Measurements from ENCODE around the gene TACR1. TPM values are rescaled to one million over a fixed set of nuclear protein-coding genes. Genes with fewer than 3 reads are reported as not detected.

The TACR1 gene
- total and polyA plus RNA-seq, 3 experiments from 2014 or later: not detected

- H3K4me1 Mint-ChIP-seq: no peaks in the 10 kb centered on the region
- H3K4me3 Mint-ChIP-seq: no peak overlapping the region
- H3K36me3 Mint-ChIP-seq: no peaks in the 10 kb centered on the region
- POLR2A ChIA-PET: no interaction called here
- Histone ChIP-seq H3K27ac (ENCODE audit: low read depth, low read length) (no peak overlapping the region), H3K9me3 (ENCODE audit: low read length) (no peaks in the 10 kb centered on the region), H3K4me3 (ENCODE audit: low read length) (no peak overlapping the region), H3K27me3 (ENCODE audit: insufficient read depth, low read length, poor library complexity, severe bottlenecking) (no peaks in the 10 kb centered on the region), H3K4me1 (ENCODE audit: insufficient read depth, low read length) (no peaks in the 10 kb centered on the region), H3K36me3 (ENCODE audit: insufficient read depth, low read length) (no peaks in the 10 kb centered on the region)
- H3K9me3 Mint-ChIP-seq: no peaks in the 10 kb centered on the region
- no peaks in the 10 kb centered on the region for H3K27me3 Mint-ChIP-seq
- DNase-seq: no peak
- CTCF ChIA-PET: no interaction called here
- H3K27ac Mint-ChIP-seq: no peak overlapping the region
These were observed 127.6 kb downstream of the TACR1 start for GRCh38 chr2:75071766-75072165.

GRCh38 chr2:75068546-75068945 is 130.8 kb downstream of the TACR1 start:
- no peak overlapping the region for H3K27ac Mint-ChIP-seq
- Histone ChIP-seq H3K27me3 (ENCODE audit: insufficient read depth, low read length, poor library complexity, severe bottlenecking) (no peaks in the 10 kb centered on the region), H3K9me3 (ENCODE audit: low read length) (no peaks in the 10 kb centered on the region), H3K27ac (ENCODE audit: low read depth, low read length) (no peak overlapping the region), H3K4me3 (ENCODE audit: low read length) (no peak overlapping the region), H3K36me3 (ENCODE audit: insufficient read depth, low read length) (no peaks in the 10 kb centered on the region), H3K4me1 (ENCODE audit: insufficient read depth, low read length) (no peaks in the 10 kb centered on the region)
- DNase-seq: no peak
- no peaks in the 10 kb centered on the region for H3K4me1 Mint-ChIP-seq
- ChIA-PET CTCF (no interaction called here), POLR2A (no interaction called here)
- no peaks in the 10 kb centered on the region for H3K27me3 Mint-ChIP-seq
- H3K36me3 Mint-ChIP-seq: no peaks in the 10 kb centered on the region
- no peaks in the 10 kb centered on the region for H3K9me3 Mint-ChIP-seq
- H3K4me3 Mint-ChIP-seq: no peak overlapping the region

- ChIA-PET POLR2A (no interaction called here), CTCF (interaction anchor here (1.5 to 4.6 kb wide), 2 partner anchors 9 kb away, joined by 5 to 22 read pairs; no protein-coding TSS in a partner anchor)
- Mint-ChIP-seq H3K27me3 (no peaks in the 10 kb centered on the region), H3K4me1 (no peaks in the 10 kb centered on the region), H3K36me3 (no peaks in the 10 kb centered on the region), H3K27ac (no peak overlapping the region), H3K4me3 (no peak overlapping the region), H3K9me3 (no peaks in the 10 kb centered on the region)
- H3K4me1 ChIP-seq (ENCODE audit: insufficient read depth, low read length): no peaks in the 10 kb centered on the region
- H3K36me3 ChIP-seq (ENCODE audit: insufficient read depth, low read length): no peaks in the 10 kb centered on the region
- DNase-seq: no peak
- no peaks in the 10 kb centered on the region for H3K9me3 ChIP-seq (ENCODE audit: low read length)
- H3K4me3 ChIP-seq (ENCODE audit: low read length): no peak overlapping the region
- H3K27ac ChIP-seq (ENCODE audit: low read depth, low read length): no peak overlapping the region
- no peaks in the 10 kb centered on the region for H3K27me3 ChIP-seq (ENCODE audit: insufficient read depth, low read length, poor library complexity, severe bottlenecking)
These were observed 131.8 kb downstream of the TACR1 start for GRCh38 chr2:75067506-75067905.

- no peak overlapping the region for H3K4me3 Mint-ChIP-seq
These were observed 133.0 kb downstream of the TACR1 start for GRCh38 chr2:75066121-75066902.

GRCh38 chr2:75065402-75066008 is 133.8 kb downstream of the TACR1 start:
- DNase-seq: no peak
- H3K27ac ChIP-seq (ENCODE audit: low read depth, low read length): no peak overlapping the region
- no peaks in the 10 kb centered on the region for H3K9me3 ChIP-seq (ENCODE audit: low read length)
- no peaks in the 10 kb centered on the region for H3K36me3 Mint-ChIP-seq
- H3K27ac Mint-ChIP-seq: no peak overlapping the region
- H3K4me1 Mint-ChIP-seq: no peaks in the 10 kb centered on the region
- no peaks in the 10 kb centered on the region for H3K27me3 ChIP-seq (ENCODE audit: insufficient read depth, low read length, poor library complexity, severe bottlenecking)
- CTCF ChIA-PET: interaction anchor here (1.1 to 4.6 kb wide), 2 partner anchors 11 to 30 kb away, joined by 3 to 22 read pairs; no protein-coding TSS in a partner anchor
- H3K4me3 ChIP-seq (ENCODE audit: low read length): no peak overlapping the region
- no peaks in the 10 kb centered on the region for H3K4me1 ChIP-seq (ENCODE audit: insufficient read depth, low read length)
- peak overlapping the region in 1 of 7 donors; percentile 28 for H3K4me3 Mint-ChIP-seq
- no peaks in the 10 kb centered on the region for H3K36me3 ChIP-seq (ENCODE audit: insufficient read depth, low read length)
- H3K27me3 Mint-ChIP-seq: peaks cover 0 to 2% of the 10 kb centered on the region in 2 donors
- no peaks in the 10 kb centered on the region for H3K9me3 Mint-ChIP-seq
- POLR2A ChIA-PET: no interaction called here

More at GRCh38 chr2:75066121-75066902, 133.0 kb downstream of the TACR1 start:
- Histone ChIP-seq H3K9me3 (ENCODE audit: low read length) (no peaks in the 10 kb centered on the region), H3K4me3 (ENCODE audit: low read length) (no peak overlapping the region), H3K27ac (ENCODE audit: low read depth, low read length) (no peak overlapping the region), H3K36me3 (ENCODE audit: insufficient read depth, low read length) (no peaks in the 10 kb centered on the region), H3K4me1 (ENCODE audit: insufficient read depth, low read length) (no peaks in the 10 kb centered on the region), H3K27me3 (ENCODE audit: insufficient read depth, low read length, poor library complexity, severe bottlenecking) (no peaks in the 10 kb centered on the region)
- H3K27ac Mint-ChIP-seq: no peak overlapping the region
- ChIA-PET CTCF (interaction anchor here (1.1 to 4.6 kb wide), 2 partner anchors 10 to 29 kb away, joined by 3 to 22 read pairs; no protein-coding TSS in a partner anchor), POLR2A (no interaction called here)
- no peaks in the 10 kb centered on the region for H3K4me1 Mint-ChIP-seq
- H3K9me3 Mint-ChIP-seq: no peaks in the 10 kb centered on the region
- no peaks in the 10 kb centered on the region for H3K36me3 Mint-ChIP-seq
- DNase-seq: no peak
- H3K27me3 Mint-ChIP-seq: peaks cover 0 to 2% of the 10 kb centered on the region in 2 donors

GRCh38 chr2:75064691-75065396 is 134.5 kb downstream of the TACR1 start:
- no peak overlapping the region for H3K4me3 Mint-ChIP-seq
- H3K27ac Mint-ChIP-seq: no peak overlapping the region
- H3K4me3 ChIP-seq (ENCODE audit: low read length): no peak overlapping the region
- no peaks in the 10 kb centered on the region for H3K4me1 Mint-ChIP-seq
- CTCF ChIA-PET: interaction anchor here (1.2 to 4.6 kb wide), 3 partner anchors 12 to 24 kb away, joined by 5 to 22 read pairs (median 6); no protein-coding TSS in a partner anchor
- H3K4me1 ChIP-seq (ENCODE audit: insufficient read depth, low read length): no peaks in the 10 kb centered on the region
- H3K27me3 Mint-ChIP-seq: peaks cover 0 to 2% of the 10 kb centered on the region in 2 donors
- DNase-seq: peak; percentile 1 to 51 (median 36)
- no peaks in the 10 kb centered on the region for H3K36me3 ChIP-seq (ENCODE audit: insufficient read depth, low read length)
- no peaks in the 10 kb centered on the region for H3K36me3 Mint-ChIP-seq
- H3K9me3 Mint-ChIP-seq: no peaks in the 10 kb centered on the region
- H3K27ac ChIP-seq (ENCODE audit: low read depth, low read length): no peak overlapping the region
- H3K9me3 ChIP-seq (ENCODE audit: low read length): no peaks in the 10 kb centered on the region
- no peaks in the 10 kb centered on the region for H3K27me3 ChIP-seq (ENCODE audit: insufficient read depth, low read length, poor library complexity, severe bottlenecking)
- POLR2A ChIA-PET: no interaction called here

- no peaks in the 10 kb centered on the region for H3K9me3 ChIP-seq (ENCODE audit: low read length)
- Mint-ChIP-seq H3K4me1 (no peaks in the 10 kb centered on the region), H3K36me3 (no peaks in the 10 kb centered on the region), H3K9me3 (no peaks in the 10 kb centered on the region), H3K4me3 (no peak overlapping the region), H3K27ac (no peak overlapping the region), H3K27me3 (peaks cover 0 to 2% of the 10 kb centered on the region in 2 donors)
- ChIA-PET CTCF (interaction anchor here (1.2 to 4.6 kb wide), 3 partner anchors 11 to 25 kb away, joined by 5 to 22 read pairs (median 6); no protein-coding TSS in a partner anchor), POLR2A (no interaction called here)
- H3K27ac ChIP-seq (ENCODE audit: low read depth, low read length): no peak overlapping the region
- no peaks in the 10 kb centered on the region for H3K36me3 ChIP-seq (ENCODE audit: insufficient read depth, low read length)
- no peaks in the 10 kb centered on the region for H3K27me3 ChIP-seq (ENCODE audit: insufficient read depth, low read length, poor library complexity, severe bottlenecking)
- no peak for DNase-seq
- H3K4me1 ChIP-seq (ENCODE audit: insufficient read depth, low read length): no peaks in the 10 kb centered on the region
- H3K4me3 ChIP-seq (ENCODE audit: low read length): no peak overlapping the region
These were observed 135.4 kb downstream of the TACR1 start for GRCh38 chr2:75063906-75064305.

GRCh38 chr2:75058427-75058826 is 140.9 kb downstream of the TACR1 start:
- no peak overlapping the region for H3K4me3 ChIP-seq (ENCODE audit: low read length)

More at GRCh38 chr2:75058427-75058826, 140.9 kb downstream of the TACR1 start:
- Mint-ChIP-seq H3K4me3 (no peak overlapping the region), H3K4me1 (no peaks in the 10 kb centered on the region), H3K9me3 (no peaks in the 10 kb centered on the region), H3K27me3 (peaks cover 0 to 2% of the 10 kb centered on the region in 2 donors), H3K36me3 (no peaks in the 10 kb centered on the region), H3K27ac (no peak overlapping the region)
- no peaks in the 10 kb centered on the region for H3K4me1 ChIP-seq (ENCODE audit: insufficient read depth, low read length)
- no peak for DNase-seq
- ChIA-PET POLR2A (no interaction called here), CTCF (interaction anchor here (1.1 kb wide), 1 partner anchor 9 kb away, joined by 5 read pairs; no protein-coding TSS in a partner anchor)
- H3K27me3 ChIP-seq (ENCODE audit: insufficient read depth, low read length, poor library complexity, severe bottlenecking): no peaks in the 10 kb centered on the region
- no peaks in the 10 kb centered on the region for H3K9me3 ChIP-seq (ENCODE audit: low read length)
- no peak overlapping the region for H3K27ac ChIP-seq (ENCODE audit: low read depth, low read length)
- no peaks in the 10 kb centered on the region for H3K36me3 ChIP-seq (ENCODE audit: insufficient read depth, low read length)

Measured in CD8-positive, alpha-beta memory T cell (primary cell).